Trophoblast cell (in vitro differentiated cells and primary cell): ENCODE data around the gene CEACAM16.

Experiments used
- DNase-seq, 2 donors: peaks; one replicate each; pipeline ENCODE4 v3.0.0-alpha.2; 2016
- H2AFZ ChIP-seq: 2 replicates; pipeline ENCODE4 v1.6.1; 2013; ENCODE audit warnings: low read length, moderate library complexity, mild to moderate bottlenecking; ENCODE audit not compliant: insufficient read depth, poor library complexity
- H2AK5ac ChIP-seq: 2 replicates; pipeline ENCODE4 v1.6.1; 2013; ENCODE audit warnings: mild to moderate bottlenecking, low read length
- H2BK120ac ChIP-seq: 2 replicates; pipeline ENCODE4 v1.6.1; 2013; ENCODE audit warnings: low read length, mild to moderate bottlenecking, moderate library complexity; ENCODE audit not compliant: insufficient read depth, poor library complexity
- H2BK12ac ChIP-seq: 2 replicates; pipeline ENCODE4 v1.6.1; 2013; ENCODE audit warnings: mild to moderate bottlenecking, low read length, moderate library complexity
- H2BK5ac ChIP-seq: 2 replicates; pipeline ENCODE4 v1.6.1; 2013; ENCODE audit warnings: low read length, low read depth, moderate library complexity, mild to moderate bottlenecking; ENCODE audit not compliant: poor library complexity
- H3K14ac ChIP-seq: 2 replicates; pipeline ENCODE4 v1.6.1; 2013; ENCODE audit warnings: mild to moderate bottlenecking, low read length
- H3K18ac ChIP-seq: 2 replicates; pipeline ENCODE4 v1.6.1; 2013; ENCODE audit warnings: mild to moderate bottlenecking, low read length
- H3K23ac ChIP-seq: 2 replicates; pipeline ENCODE4 v1.6.1; 2013; ENCODE audit warnings: low read length
- H3K27ac ChIP-seq: 2 replicates; pipeline ENCODE4 v1.5.1; 2013; ENCODE audit warnings: low read depth, mild to moderate bottlenecking, inconsistent platforms, low read length, moderate library complexity
- H3K27me3 ChIP-seq: 2 replicates; pipeline ENCODE4 v1.6.1; 2013; ENCODE audit warnings: inconsistent platforms, mild to moderate bottlenecking, low read length, moderate library complexity; ENCODE audit not compliant: insufficient read depth
- H3K36me3 ChIP-seq, 2 experiments: 1 replicate in 1 of 2; 2 replicates in 1 of 2; pipeline ENCODE4 v1.6.1; 2013; ENCODE audit warnings: low read length in 2 of 2, mild to moderate bottlenecking in 2 of 2, moderate library complexity in 1 of 2; ENCODE audit not compliant: insufficient read depth in 2 of 2, control insufficient read depth in 1 of 2
- H3K4ac ChIP-seq: 2 replicates; pipeline ENCODE4 v1.6.1; 2013; ENCODE audit warnings: low read depth, mild to moderate bottlenecking, low read length, moderate library complexity
- H3K4me1 ChIP-seq, 2 experiments: 1 replicate in 1 of 2; 2 replicates in 1 of 2; pipeline ENCODE4 v1.6.1; 2013; ENCODE audit warnings: low read length in 2 of 2, mild to moderate bottlenecking in 2 of 2, moderate library complexity in 1 of 2; ENCODE audit not compliant: insufficient read depth in 2 of 2, control insufficient read depth in 1 of 2
- H3K4me2 ChIP-seq: 2 replicates; pipeline ENCODE4 v1.6.1; 2013; ENCODE audit warnings: inconsistent platforms, mild to moderate bottlenecking, low read length, moderate library complexity
- H3K4me3 ChIP-seq: 2 replicates; pipeline ENCODE4 v1.5.1; 2013; ENCODE audit warnings: mild to moderate bottlenecking, low read depth, low read length, inconsistent platforms
- H3K79me1 ChIP-seq: one replicate; pipeline ENCODE4 v1.6.1; 2013; ENCODE audit warnings: low read length
- H3K79me2 ChIP-seq: 2 replicates; pipeline ENCODE4 v1.6.1; 2013; ENCODE audit warnings: low read length, mild to moderate bottlenecking; ENCODE audit not compliant: control insufficient read depth, insufficient read depth, poor library complexity
- H3K9ac ChIP-seq: 2 replicates; pipeline ENCODE4 v1.6.1; 2013; ENCODE audit warnings: mild to moderate bottlenecking, low read length
- H3K9me3 ChIP-seq: 2 replicates; pipeline ENCODE4 v1.6.1; 2013; ENCODE audit warnings: low read depth, mild to moderate bottlenecking, control low read depth, inconsistent platforms, low read length; ENCODE audit not compliant: insufficient read depth
- H4K12ac ChIP-seq: 2 replicates; pipeline ENCODE4 v1.6.1; 2013; ENCODE audit warnings: low read depth, mild to moderate bottlenecking, low read length, moderate library complexity
- H4K8ac ChIP-seq: 2 replicates; pipeline ENCODE4 v1.6.1; 2013; ENCODE audit warnings: low read depth, mild to moderate bottlenecking, low read length, moderate library complexity
- H4K91ac ChIP-seq: one replicate; pipeline ENCODE4 v1.6.1; 2013; ENCODE audit warnings: low read depth, mild to moderate bottlenecking, low read length, moderate library complexity
- WGBS: extraction: QIAGEN DNeasy Blood & Tissue Kit; methylation state at CpG from one replicate; pipeline ENCODE4 v1.1.7; 2013; ENCODE audit warnings: missing lambda C conversion rate; ENCODE audit not compliant: insufficient read length, insufficient coverage; ENCODE audit errors: extremely low coverage; 5-methylcytosine and 5-hydroxymethylcytosine counted together

Gene CEACAM16

DNA sequence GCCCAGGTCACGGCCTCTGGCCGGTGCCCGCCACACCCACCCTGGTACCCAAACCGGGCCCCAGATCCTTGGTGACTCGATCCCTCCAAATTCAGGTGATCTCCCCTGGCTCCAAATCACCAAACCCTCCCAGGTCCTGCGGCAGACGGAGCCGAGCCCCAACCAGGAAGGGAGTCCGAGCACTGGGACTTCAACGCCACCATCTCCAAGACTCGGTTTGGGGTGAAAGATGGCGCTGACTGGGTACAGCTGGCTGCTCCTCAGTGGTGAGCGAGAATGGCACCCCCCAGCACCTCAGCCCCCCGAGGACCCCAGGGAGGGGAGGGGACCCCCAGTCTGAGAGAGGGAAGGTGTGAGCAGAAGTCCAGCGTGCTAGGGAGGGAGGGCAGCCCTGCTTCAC is 2.3 kb downstream of the CEACAM16 start:
- Histone ChIP-seq H2AFZ (no peak overlapping the region), H2BK12ac (no peak overlapping the region), H3K4ac (no peak overlapping the region), H4K91ac (no peak overlapping the region), H3K9me3 (no peaks in the 10 kb centered on the region), H4K8ac (no peak overlapping the region), H3K27me3 (no peaks in the 10 kb centered on the region), H3K4me3 (no peak overlapping the region), H3K14ac (no peak overlapping the region), H3K18ac (no peak overlapping the region), H3K9ac (no peak overlapping the region), H2BK120ac (no peak overlapping the region), H4K12ac (no peak overlapping the region), H3K36me3 (no peaks in the 10 kb centered on the region), H3K4me2 (no peak overlapping the region), H3K79me1 (no peaks in the 10 kb centered on the region), H3K23ac (no peak overlapping the region), H2AK5ac (no peak overlapping the region), H3K79me2 (no peaks in the 10 kb centered on the region), H3K27ac (no peak overlapping the region), H3K4me1 (no peaks in the 10 kb centered on the region), H2BK5ac (no peak overlapping the region)
- no peak for DNase-seq
- no CpG with 5 or more reads among the region's 15 CpGs for WGBS

DNA sequence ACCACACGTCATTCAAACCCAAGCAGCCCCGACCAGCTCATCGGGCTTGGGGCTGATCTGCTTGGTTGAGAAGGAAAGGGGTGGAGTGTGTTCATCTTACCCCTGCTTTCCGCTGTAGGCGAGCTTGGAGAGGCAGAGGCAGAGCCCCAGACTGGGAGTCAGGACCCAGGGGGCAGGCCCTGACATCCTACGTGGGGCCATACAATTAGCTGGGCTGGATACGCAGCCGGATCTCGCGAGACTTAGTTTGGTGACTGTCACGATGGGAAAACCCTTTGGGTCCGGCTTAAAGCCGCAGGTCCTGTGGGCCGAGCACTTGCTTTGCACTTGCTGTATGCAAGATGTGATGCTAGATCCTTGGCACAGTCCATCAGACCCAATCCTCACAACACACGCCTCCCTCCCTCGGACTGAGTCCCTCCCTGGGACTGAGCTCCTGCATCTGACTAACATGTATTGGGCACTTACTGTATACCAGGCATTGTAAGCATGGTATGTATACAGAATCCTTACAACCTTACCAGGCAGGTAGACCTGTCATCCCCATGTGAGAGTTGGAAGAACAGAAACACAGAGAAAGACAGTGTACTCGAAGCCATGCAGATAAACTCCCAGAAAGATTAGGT is 3.7 kb downstream of the CEACAM16 start:
- Histone ChIP-seq H4K12ac (no peak overlapping the region), H2BK120ac (no peak overlapping the region), H3K27ac (no peak overlapping the region), H3K14ac (no peak overlapping the region), H3K18ac (no peak overlapping the region), H3K23ac (no peak overlapping the region), H2BK5ac (no peak overlapping the region), H3K79me2 (no peaks in the 10 kb centered on the region), H2AK5ac (no peak overlapping the region), H3K36me3 (no peaks in the 10 kb centered on the region), H2BK12ac (no peak overlapping the region), H3K9ac (no peak overlapping the region), H3K27me3 (no peaks in the 10 kb centered on the region), H3K4ac (no peak overlapping the region), H3K4me3 (no peak overlapping the region), H3K79me1 (no peaks in the 10 kb centered on the region), H4K91ac (no peak overlapping the region), H3K4me2 (no peak overlapping the region), H3K4me1 (no peaks in the 10 kb centered on the region), H3K9me3 (peaks cover 1% of the 10 kb centered on the region), H2AFZ (no peak overlapping the region), H4K8ac (no peak overlapping the region)
- WGBS: no CpG with 5 or more reads among the region's 17 CpGs
- DNase-seq: peak in 1 of 2 donors; percentile 15

DNA sequence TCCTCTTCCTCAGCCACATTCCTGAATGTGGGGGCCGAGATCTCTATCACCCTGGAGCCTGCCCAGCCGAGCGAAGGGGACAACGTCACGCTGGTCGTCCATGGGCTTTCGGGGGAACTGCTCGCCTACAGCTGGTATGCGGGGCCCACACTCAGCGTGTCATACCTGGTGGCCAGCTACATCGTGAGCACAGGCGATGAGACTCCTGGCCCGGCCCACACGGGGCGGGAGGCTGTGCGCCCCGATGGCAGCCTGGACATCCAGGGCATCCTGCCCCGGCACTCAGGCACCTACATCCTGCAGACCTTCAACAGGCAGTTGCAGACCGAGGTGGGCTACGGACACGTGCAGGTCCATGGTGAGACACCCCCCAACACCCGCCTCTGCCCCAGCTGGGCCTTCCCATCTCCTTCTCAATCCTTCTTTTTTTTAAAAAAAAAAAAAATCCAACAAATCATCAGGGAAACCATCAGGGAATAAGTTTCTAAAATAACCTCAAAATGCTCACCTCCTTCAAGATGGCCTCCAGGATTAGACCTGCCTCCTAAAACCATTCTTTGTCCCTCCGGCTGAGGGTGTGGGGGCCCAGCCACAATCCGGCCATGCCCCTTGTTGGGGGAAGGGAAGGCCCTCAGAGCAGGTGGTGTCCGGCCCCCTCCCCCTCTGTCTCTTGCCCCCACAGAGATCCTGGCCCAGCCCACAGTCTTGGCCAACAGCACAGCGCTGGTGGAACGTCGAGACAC is 4.6 kb downstream of the CEACAM16 start:
- Histone ChIP-seq H3K79me1 (no peaks in the 10 kb centered on the region), H3K4ac (no peak overlapping the region), H2AFZ (no peak overlapping the region), H3K79me2 (no peaks in the 10 kb centered on the region), H3K4me3 (no peak overlapping the region), H4K91ac (no peak overlapping the region), H3K23ac (no peak overlapping the region), H3K9me3 (peaks cover 2% of the 10 kb centered on the region), H3K36me3 (no peaks in the 10 kb centered on the region), H3K18ac (no peak overlapping the region), H4K8ac (no peak overlapping the region), H3K4me2 (no peak overlapping the region), H3K4me1 (no peaks in the 10 kb centered on the region), H3K27ac (no peak overlapping the region), H2AK5ac (no peak overlapping the region), H4K12ac (no peak overlapping the region), H2BK12ac (no peak overlapping the region), H3K14ac (no peak overlapping the region), H3K9ac (no peak overlapping the region), H2BK120ac (no peak overlapping the region), H3K27me3 (no peaks in the 10 kb centered on the region), H2BK5ac (no peak overlapping the region)
- no CpG with 5 or more reads among the region's 28 CpGs for WGBS
- no peak for DNase-seq

DNA sequence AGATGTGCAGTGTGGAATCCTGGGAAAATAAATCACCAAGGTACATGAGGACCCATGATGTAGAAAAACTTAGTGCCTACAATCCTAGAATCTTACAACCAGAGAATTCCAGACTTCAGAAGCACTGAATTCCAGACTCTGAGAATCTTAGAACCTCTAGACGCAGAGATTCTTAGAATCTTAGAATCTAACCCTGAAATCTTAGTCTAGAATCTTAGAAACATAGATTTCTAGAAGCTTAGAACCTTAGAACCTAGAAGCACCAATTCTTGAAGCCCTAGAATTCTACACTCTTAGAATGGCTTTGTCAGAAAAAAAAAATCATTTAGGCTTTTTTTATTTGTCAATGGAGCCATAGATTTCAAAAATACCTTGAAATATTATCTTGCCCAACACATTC is 6.0 kb downstream of the CEACAM16 start:
- Histone ChIP-seq H3K4me3 (no peak overlapping the region), H4K91ac (no peak overlapping the region), H4K8ac (no peak overlapping the region), H3K4ac (no peak overlapping the region), H2BK120ac (no peak overlapping the region), H2AK5ac (no peak overlapping the region), H2BK12ac (no peak overlapping the region), H3K23ac (no peak overlapping the region), H3K4me2 (no peak overlapping the region), H3K9me3 (peaks cover 2% of the 10 kb centered on the region), H3K9ac (no peak overlapping the region), H4K12ac (no peak overlapping the region), H3K79me2 (no peaks in the 10 kb centered on the region), H3K18ac (no peak overlapping the region), H3K4me1 (no peaks in the 10 kb centered on the region), H3K36me3 (no peaks in the 10 kb centered on the region), H3K27me3 (no peaks in the 10 kb centered on the region), H2AFZ (no peak overlapping the region), H2BK5ac (no peak overlapping the region), H3K79me1 (no peaks in the 10 kb centered on the region), H3K14ac (no peak overlapping the region), H3K27ac (no peak overlapping the region)
- DNase-seq: no peak
- WGBS: no CpG with 5 or more reads among the region's 1 CpG
